HFFc6 (cell line): ENCODE results near the gene ARHGEF7. TPM values are rescaled to one million over a fixed set of nuclear protein-coding genes. Genes with fewer than 3 reads are reported as not detected.

Experiments
- DNase-seq: peaks from one replicate; pipeline ENCODE4 v3.0.0-alpha.2; 2018
- H3K27ac Mint-ChIP-seq: 2 replicates; pipeline ENCODE4 v1.8.0; 2020; ENCODE audit warnings: mild to moderate bottlenecking, mixed read lengths
- H3K27me3 Mint-ChIP-seq: 2 replicates; pipeline ENCODE4 v1.8.0; 2021; ENCODE audit warnings: mild to moderate bottlenecking, moderate library complexity, mixed read lengths; ENCODE audit not compliant: insufficient read depth
- H3K36me3 Mint-ChIP-seq: 2 replicates; pipeline ENCODE4 v1.8.0; 2021; ENCODE audit warnings: low read depth, mixed read lengths
- H3K4me1 Mint-ChIP-seq: 2 replicates; pipeline ENCODE4 v1.8.0; 2020; ENCODE audit warnings: low read depth, mixed read lengths
- H3K4me3 Mint-ChIP-seq: 2 replicates; pipeline ENCODE4 v1.8.0; 2020; ENCODE audit warnings: mild to moderate bottlenecking, moderate library complexity, mixed read lengths
- H3K9me3 Mint-ChIP-seq: 2 replicates; pipeline ENCODE4 v1.8.0; 2020; ENCODE audit warnings: mild to moderate bottlenecking, mixed read lengths
- total RNA-seq, 6 experiments: library from RNA; stranded (reverse); fragmentation: NEBNext Ultra II Directional; extraction: Animal tissue kit (Norgen Biotek cat#: 25700); gene quantifications; 2 replicates in 1 of 6; 3 replicates in 5 of 6; pipeline ENCODE4 v1.2.3, GENCODE V29; 2021
- TF ChIP-seq, protein P1 (sequence below): fragments of 200-600 bp; sonication (generic); IDR thresholded peaks from 2 replicates; pipeline ENCODE4 v1.5.0; 2021; ENCODE audit warnings: antibody characterized with exemption, mild to moderate bottlenecking

Gene ARHGEF7
- total RNA-seq, 6 experiments from 2014 or later = 32.3 to 38.1 (median 35.0) TPM

- Mint-ChIP-seq H3K27ac (no peak overlapping the region), H3K27me3 (peaks cover 25% of the 10 kb centered on the region), H3K9me3 (no peaks in the 10 kb centered on the region), H3K4me1 (no peaks in the 10 kb centered on the region), H3K36me3 (no peaks in the 10 kb centered on the region), H3K4me3 (no peak overlapping the region)
- DNase-seq = no peak
- TF ChIP-seq, protein P1, sequence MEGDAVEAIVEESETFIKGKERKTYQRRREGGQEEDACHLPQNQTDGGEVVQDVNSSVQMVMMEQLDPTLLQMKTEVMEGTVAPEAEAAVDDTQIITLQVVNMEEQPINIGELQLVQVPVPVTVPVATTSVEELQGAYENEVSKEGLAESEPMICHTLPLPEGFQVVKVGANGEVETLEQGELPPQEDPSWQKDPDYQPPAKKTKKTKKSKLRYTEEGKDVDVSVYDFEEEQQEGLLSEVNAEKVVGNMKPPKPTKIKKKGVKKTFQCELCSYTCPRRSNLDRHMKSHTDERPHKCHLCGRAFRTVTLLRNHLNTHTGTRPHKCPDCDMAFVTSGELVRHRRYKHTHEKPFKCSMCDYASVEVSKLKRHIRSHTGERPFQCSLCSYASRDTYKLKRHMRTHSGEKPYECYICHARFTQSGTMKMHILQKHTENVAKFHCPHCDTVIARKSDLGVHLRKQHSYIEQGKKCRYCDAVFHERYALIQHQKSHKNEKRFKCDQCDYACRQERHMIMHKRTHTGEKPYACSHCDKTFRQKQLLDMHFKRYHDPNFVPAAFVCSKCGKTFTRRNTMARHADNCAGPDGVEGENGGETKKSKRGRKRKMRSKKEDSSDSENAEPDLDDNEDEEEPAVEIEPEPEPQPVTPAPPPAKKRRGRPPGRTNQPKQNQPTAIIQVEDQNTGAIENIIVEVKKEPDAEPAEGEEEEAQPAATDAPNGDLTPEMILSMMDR = no peak
Measured at GRCh38 chr13:111326621-111326965, 211.5 kb downstream of the ARHGEF7 start.

GRCh38 chr13:111326981-111327642 is 212.0 kb downstream of the ARHGEF7 start:
- Mint-ChIP-seq H3K36me3 (no peaks in the 10 kb centered on the region), H3K4me3 (no peak overlapping the region), H3K9me3 (no peaks in the 10 kb centered on the region)

DNA sequence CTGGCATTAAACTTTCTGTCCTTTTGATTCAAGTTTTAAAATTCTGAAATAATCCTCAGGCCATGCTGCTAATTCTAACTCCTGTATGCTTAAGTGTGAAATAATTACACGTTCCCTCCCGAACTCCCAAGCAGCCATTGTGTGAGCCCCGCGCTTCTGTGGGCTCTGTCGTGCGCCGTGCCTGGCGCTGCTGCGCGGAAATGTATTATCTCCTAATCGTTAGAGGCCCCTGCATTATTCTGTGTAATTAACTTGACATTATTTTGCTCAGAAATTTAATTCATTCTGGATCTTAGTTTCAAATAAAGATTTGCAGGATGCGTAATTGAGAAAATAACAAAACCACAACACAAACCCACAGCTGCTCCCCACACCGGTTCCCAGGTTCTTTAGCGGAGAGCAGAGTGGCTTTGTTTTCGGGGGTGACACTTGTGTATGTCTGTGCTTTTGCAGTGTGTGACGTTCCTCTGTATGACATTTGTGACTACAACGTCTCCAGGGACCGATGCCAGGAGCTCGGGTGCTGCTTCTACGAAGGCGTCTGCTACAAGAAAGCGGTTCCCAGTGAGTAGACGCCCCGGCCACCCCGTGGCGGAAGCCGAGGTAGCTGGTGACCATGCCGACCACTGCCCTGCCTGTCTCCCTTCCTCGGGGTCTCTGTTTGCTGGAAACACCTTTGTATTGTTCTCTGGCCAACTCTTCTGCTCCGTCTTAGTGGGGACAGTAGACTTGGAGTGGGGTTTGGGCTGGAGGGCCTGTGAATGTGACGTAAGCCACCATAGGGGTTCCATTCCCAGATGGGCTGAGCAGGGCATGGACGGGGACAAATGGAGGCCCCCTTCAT is 212.8 kb downstream of the ARHGEF7 start:
- DNase-seq = no peak
- Mint-ChIP-seq H3K4me1 (no peaks in the 10 kb centered on the region), H3K27ac (no peak overlapping the region), H3K9me3 (no peaks in the 10 kb centered on the region), H3K27me3 (peaks cover 26% of the 10 kb centered on the region), H3K4me3 (no peak overlapping the region), H3K36me3 (no peaks in the 10 kb centered on the region)
- TF ChIP-seq, protein P1 = no peak

More at GRCh38 chr13:111326981-111327642, 212.0 kb downstream of the ARHGEF7 start:
- TF ChIP-seq, protein P1 = no peak
- peaks cover 26% of the 10 kb centered on the region for H3K27me3 Mint-ChIP-seq
- H3K27ac Mint-ChIP-seq = no peak overlapping the region
- no peak for DNase-seq
- no peaks in the 10 kb centered on the region for H3K4me1 Mint-ChIP-seq

DNA sequence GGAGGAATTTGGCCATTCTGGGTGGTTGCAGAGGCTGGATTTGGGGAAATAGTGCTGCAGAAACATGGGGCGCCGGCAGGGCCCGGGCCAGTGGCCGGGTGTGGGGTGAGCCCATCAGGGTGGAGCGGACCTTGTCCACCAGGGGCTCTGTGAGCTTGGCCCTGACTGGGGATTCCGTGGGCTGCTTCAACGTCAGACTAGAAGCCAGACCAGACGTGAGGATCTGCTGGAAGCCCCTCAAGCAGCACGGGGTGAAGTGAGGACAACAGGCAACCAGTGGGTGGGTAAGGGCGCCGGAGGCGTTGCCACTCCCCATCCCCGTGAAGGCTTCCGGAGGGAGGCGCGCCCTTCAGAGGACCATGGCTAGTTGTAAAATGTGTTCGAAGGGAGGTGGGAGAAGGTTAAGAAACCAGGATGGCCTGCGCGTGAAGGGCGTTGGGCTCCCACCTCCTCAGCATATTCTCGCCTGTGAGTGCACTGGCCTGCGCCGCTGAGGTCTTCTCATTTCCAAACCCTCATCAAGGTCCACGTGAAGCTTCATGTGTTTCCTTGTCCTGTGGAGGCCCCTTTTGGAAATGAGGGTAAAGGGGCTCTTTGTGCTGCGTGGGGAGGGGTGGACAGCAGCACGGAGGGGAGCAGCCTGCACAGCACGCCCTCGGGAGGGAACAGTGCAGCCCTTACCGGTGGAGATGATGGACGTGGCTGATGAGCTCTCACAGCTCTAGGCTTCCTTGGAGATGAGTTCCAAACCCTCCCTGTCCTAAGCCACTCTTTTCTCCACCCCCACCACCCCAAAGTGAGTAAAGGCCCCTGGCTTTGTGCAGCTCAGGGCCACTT is 213.7 kb downstream of the ARHGEF7 start:
- TF ChIP-seq, protein P1 = no peak
- no peaks in the 10 kb centered on the region for H3K4me1 Mint-ChIP-seq
- H3K27ac Mint-ChIP-seq = no peak overlapping the region
- no peaks in the 10 kb centered on the region for H3K9me3 Mint-ChIP-seq
- peaks cover 26% of the 10 kb centered on the region for H3K27me3 Mint-ChIP-seq
- no peak overlapping the region for H3K4me3 Mint-ChIP-seq
- H3K36me3 Mint-ChIP-seq = no peaks in the 10 kb centered on the region
- no peak for DNase-seq

GRCh38 chr13:111329641-111330040 is 214.5 kb downstream of the ARHGEF7 start:
- TF ChIP-seq, protein P1 = no peak
- Mint-ChIP-seq H3K36me3 (no peaks in the 10 kb centered on the region), H3K4me3 (no peak overlapping the region), H3K4me1 (no peaks in the 10 kb centered on the region), H3K27me3 (peaks cover 18% of the 10 kb centered on the region), H3K9me3 (no peaks in the 10 kb centered on the region), H3K27ac (no peak overlapping the region)
- no peak for DNase-seq
